ENCODE measurements around the gene RAB27A.

RAB27A gene

GRCh38 chr15:55240125-55240760, 49.4 kb downstream of the RAB27A start:
- H3K79me2 ChIP-seq (ENCODE audit: control insufficient read depth, insufficient read depth, low read length): no peaks in the 10 kb centered on the region
- no peaks in the 10 kb centered on the region for H3K79me1 ChIP-seq (ENCODE audit: low read length)
- no peak overlapping the region for H3K56ac ChIP-seq (ENCODE audit: low read length)
- H3K4me3 ChIP-seq (ENCODE audit: low read length): no peak overlapping the region
- no peak overlapping the region for H3K4ac ChIP-seq (ENCODE audit: low read depth, low read length)
- no peak overlapping the region for H4K5ac ChIP-seq (ENCODE audit: low read length)
- H2AK5ac ChIP-seq (ENCODE audit: low read length): no peak overlapping the region
- H3K36me3 ChIP-seq (ENCODE audit: control insufficient read depth, insufficient read depth, low read length): no peaks in the 10 kb centered on the region
- H3K4me1 ChIP-seq (ENCODE audit: control insufficient read depth, low read depth, low read length): no peaks in the 10 kb centered on the region
- H2BK120ac ChIP-seq (ENCODE audit: low read depth, low read length): no peak overlapping the region
- no CpG with 5 or more reads among the region's 3 CpGs for WGBS (ENCODE audit: extremely low coverage, insufficient coverage, low lambda C conversion rate)
- H4K8ac ChIP-seq (ENCODE audit: low read depth, low read length): no peak overlapping the region
- H3K18ac ChIP-seq (ENCODE audit: low read length): no peak overlapping the region
- H2BK5ac ChIP-seq (ENCODE audit: low read length): no peak overlapping the region
- H3K4me2 ChIP-seq (ENCODE audit: low read length): no peak overlapping the region
- H3K27me3 ChIP-seq (ENCODE audit: insufficient read depth, low read length, poor library complexity): no peaks in the 10 kb centered on the region
- DNase-seq: no peak
- H2BK15ac ChIP-seq (replicated peaks; ENCODE audit: low read depth): no peak overlapping the region
- H3K27ac ChIP-seq (ENCODE audit: low read depth, low read length): no peak overlapping the region
- no peak overlapping the region for H3K23ac ChIP-seq (ENCODE audit: low read length)
- H3K9ac ChIP-seq (ENCODE audit: low read length): no peak overlapping the region

GRCh38 chr15:55239440-55240124, 50.0 kb downstream of the RAB27A start:
- no peak overlapping the region for H3K27ac ChIP-seq (ENCODE audit: low read depth, low read length)
- H3K4me3 ChIP-seq (ENCODE audit: low read length): no peak overlapping the region
- no peak overlapping the region for H2BK120ac ChIP-seq (ENCODE audit: low read depth, low read length)
- no peak overlapping the region for H2BK15ac ChIP-seq (replicated peaks; ENCODE audit: low read depth)
- no CpG with 5 or more reads among the region's 5 CpGs for WGBS (ENCODE audit: extremely low coverage, insufficient coverage, low lambda C conversion rate)
- no peak overlapping the region for H3K56ac ChIP-seq (ENCODE audit: low read length)
- no peaks in the 10 kb centered on the region for H3K4me1 ChIP-seq (ENCODE audit: control insufficient read depth, low read depth, low read length)
- no peak for DNase-seq
- no peaks in the 10 kb centered on the region for H3K79me1 ChIP-seq (ENCODE audit: low read length)
- no peak overlapping the region for H3K4me2 ChIP-seq (ENCODE audit: low read length)
- no peak overlapping the region for H4K8ac ChIP-seq (ENCODE audit: low read depth, low read length)
- no peak overlapping the region for H3K23ac ChIP-seq (ENCODE audit: low read length)
- H3K36me3 ChIP-seq (ENCODE audit: control insufficient read depth, insufficient read depth, low read length): no peaks in the 10 kb centered on the region
- no peak overlapping the region for H2BK5ac ChIP-seq (ENCODE audit: low read length)
- no peak overlapping the region for H3K4ac ChIP-seq (ENCODE audit: low read depth, low read length)
- no peak overlapping the region for H4K5ac ChIP-seq (ENCODE audit: low read length)
- H3K27me3 ChIP-seq (ENCODE audit: insufficient read depth, low read length, poor library complexity): no peaks in the 10 kb centered on the region
- no peak overlapping the region for H3K9ac ChIP-seq (ENCODE audit: low read length)
- H3K18ac ChIP-seq (ENCODE audit: low read length): no peak overlapping the region
- no peaks in the 10 kb centered on the region for H3K79me2 ChIP-seq (ENCODE audit: control insufficient read depth, insufficient read depth, low read length)
- H2AK5ac ChIP-seq (ENCODE audit: low read length): no peak overlapping the region

- H2AK5ac ChIP-seq (ENCODE audit: low read length): no peak overlapping the region
- no peak overlapping the region for H3K4me2 ChIP-seq (ENCODE audit: low read length)
- no peak overlapping the region for H3K27ac ChIP-seq (ENCODE audit: low read depth, low read length)
- H3K79me2 ChIP-seq (ENCODE audit: control insufficient read depth, insufficient read depth, low read length): no peaks in the 10 kb centered on the region
- no peak overlapping the region for H3K23ac ChIP-seq (ENCODE audit: low read length)
- no peaks in the 10 kb centered on the region for H3K27me3 ChIP-seq (ENCODE audit: insufficient read depth, low read length, poor library complexity)
- no peaks in the 10 kb centered on the region for H3K4me1 ChIP-seq (ENCODE audit: control insufficient read depth, low read depth, low read length)
- no peaks in the 10 kb centered on the region for H3K36me3 ChIP-seq (ENCODE audit: control insufficient read depth, insufficient read depth, low read length)
- no peak overlapping the region for H3K9ac ChIP-seq (ENCODE audit: low read length)
- no peak overlapping the region for H4K5ac ChIP-seq (ENCODE audit: low read length)
- no peak overlapping the region for H3K18ac ChIP-seq (ENCODE audit: low read length)
- H2BK5ac ChIP-seq (ENCODE audit: low read length): no peak overlapping the region
- DNase-seq: no peak
- H3K79me1 ChIP-seq (ENCODE audit: low read length): no peaks in the 10 kb centered on the region
- no peak overlapping the region for H4K8ac ChIP-seq (ENCODE audit: low read depth, low read length)
- WGBS (ENCODE audit: extremely low coverage, insufficient coverage, low lambda C conversion rate): no CpG with 5 or more reads among the region's 2 CpGs
- H3K4me3 ChIP-seq (ENCODE audit: low read length): no peak overlapping the region
- no peak overlapping the region for H3K4ac ChIP-seq (ENCODE audit: low read depth, low read length)
- H2BK120ac ChIP-seq (ENCODE audit: low read depth, low read length): no peak overlapping the region
- H2BK15ac ChIP-seq (replicated peaks; ENCODE audit: low read depth): no peak overlapping the region
- no peak overlapping the region for H3K56ac ChIP-seq (ENCODE audit: low read length)
Measured at GRCh38 chr15:55238877-55239276, 50.7 kb downstream of the RAB27A start.

DNA sequence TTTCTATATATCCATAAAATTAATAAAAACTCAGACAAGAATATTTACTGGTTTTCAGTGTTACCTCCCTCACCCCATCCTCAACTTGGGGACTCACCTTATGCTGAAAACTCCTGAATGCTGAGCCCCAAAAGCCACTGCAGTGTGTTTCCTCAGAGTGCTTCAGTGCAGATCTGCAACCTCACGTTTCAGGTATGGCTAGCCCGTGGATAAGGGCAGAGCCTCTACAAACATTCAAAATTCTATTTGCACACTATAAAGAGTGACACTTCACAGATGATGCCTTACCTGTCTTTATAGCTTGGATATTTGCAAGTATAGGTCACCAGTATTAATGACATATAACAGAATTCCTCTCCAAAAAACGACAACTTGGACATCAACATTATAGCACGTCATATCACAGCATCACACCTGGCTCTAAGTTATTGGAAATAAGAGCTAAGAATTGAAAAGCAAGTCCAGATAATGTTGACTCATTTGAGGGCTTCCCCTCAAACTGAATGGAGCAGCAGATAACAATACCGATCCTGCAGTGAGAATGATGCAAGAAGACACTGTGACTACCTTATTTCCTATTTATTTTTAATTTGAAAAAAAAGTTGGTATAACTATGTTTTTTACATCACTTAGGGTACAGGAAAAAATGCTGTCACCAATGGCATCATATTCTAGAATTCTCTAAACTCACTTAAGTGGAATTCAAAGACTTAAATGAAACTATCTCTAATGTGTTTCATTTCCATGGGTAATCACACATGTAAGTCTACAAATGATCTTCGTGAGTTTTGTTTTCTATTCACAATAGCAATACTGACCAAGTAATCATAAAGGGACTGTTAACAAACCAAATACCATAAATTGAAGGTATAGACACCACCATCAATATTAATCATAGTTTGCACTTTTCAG, 52.1 kb downstream of the RAB27A start:
- no peak overlapping the region for H3K9ac ChIP-seq (ENCODE audit: low read length)

GRCh38 chr15:55235546-55236036, 54.0 kb downstream of the RAB27A start:
- no peak for DNase-seq
- Histone ChIP-seq H3K79me1 (ENCODE audit: low read length) (no peaks in the 10 kb centered on the region), H3K4me1 (ENCODE audit: control insufficient read depth, low read depth, low read length) (no peaks in the 10 kb centered on the region), H3K27me3 (ENCODE audit: insufficient read depth, low read length, poor library complexity) (no peaks in the 10 kb centered on the region), H3K4ac (ENCODE audit: low read depth, low read length) (no peak overlapping the region), H3K56ac (ENCODE audit: low read length) (no peak overlapping the region), H3K27ac (ENCODE audit: low read depth, low read length) (no peak overlapping the region), H2AK5ac (ENCODE audit: low read length) (no peak overlapping the region), H2BK15ac (replicated peaks; ENCODE audit: low read depth) (no peak overlapping the region), H3K18ac (ENCODE audit: low read length) (no peak overlapping the region), H3K36me3 (ENCODE audit: control insufficient read depth, insufficient read depth, low read length) (no peaks in the 10 kb centered on the region), H3K4me3 (ENCODE audit: low read length) (no peak overlapping the region), H3K79me2 (ENCODE audit: control insufficient read depth, insufficient read depth, low read length) (no peaks in the 10 kb centered on the region), H2BK5ac (ENCODE audit: low read length) (no peak overlapping the region), H3K23ac (ENCODE audit: low read length) (no peak overlapping the region), H4K5ac (ENCODE audit: low read length) (no peak overlapping the region), H4K8ac (ENCODE audit: low read depth, low read length) (no peak overlapping the region), H3K9ac (ENCODE audit: low read length) (no peak overlapping the region), H2BK120ac (ENCODE audit: low read depth, low read length) (no peak overlapping the region), H3K4me2 (ENCODE audit: low read length) (no peak overlapping the region)
- no CpG with 5 or more reads among the region's 4 CpGs for WGBS (ENCODE audit: extremely low coverage, insufficient coverage, low lambda C conversion rate)

More for the DNA sequence above, 52.1 kb downstream of the RAB27A start:
- Histone ChIP-seq H2BK5ac (ENCODE audit: low read length) (no peak overlapping the region), H3K27ac (ENCODE audit: low read depth, low read length) (no peak overlapping the region), H3K27me3 (ENCODE audit: insufficient read depth, low read length, poor library complexity) (no peaks in the 10 kb centered on the region), H3K4ac (ENCODE audit: low read depth, low read length) (no peak overlapping the region), H3K79me2 (ENCODE audit: control insufficient read depth, insufficient read depth, low read length) (no peaks in the 10 kb centered on the region), H3K18ac (ENCODE audit: low read length) (no peak overlapping the region), H2AK5ac (ENCODE audit: low read length) (no peak overlapping the region), H3K79me1 (ENCODE audit: low read length) (no peaks in the 10 kb centered on the region), H3K4me1 (ENCODE audit: control insufficient read depth, low read depth, low read length) (no peaks in the 10 kb centered on the region), H2BK15ac (replicated peaks; ENCODE audit: low read depth) (no peak overlapping the region), H3K23ac (ENCODE audit: low read length) (no peak overlapping the region), H2BK120ac (ENCODE audit: low read depth, low read length) (no peak overlapping the region), H3K4me2 (ENCODE audit: low read length) (no peak overlapping the region), H4K5ac (ENCODE audit: low read length) (no peak overlapping the region), H3K56ac (ENCODE audit: low read length) (no peak overlapping the region), H3K36me3 (ENCODE audit: control insufficient read depth, insufficient read depth, low read length) (no peaks in the 10 kb centered on the region), H3K4me3 (ENCODE audit: low read length) (no peak overlapping the region), H4K8ac (ENCODE audit: low read depth, low read length) (no peak overlapping the region)
- WGBS (ENCODE audit: extremely low coverage, insufficient coverage, low lambda C conversion rate): no CpG with 5 or more reads among the region's 6 CpGs
- DNase-seq: no peak
